Jurkat, Clone E6-1 (cell line): ENCODE data around the gene HMGCL. TPM values are rescaled to one million over a fixed set of nuclear protein-coding genes. Genes with fewer than 3 reads are reported as not detected.
"Not testable (repeated sequence)": the region's sequence is repeated elsewhere in the genome, so short reads cannot be mapped to it uniquely, and the experiment has no call there.

Experiments used
- DNase-seq: peaks from one replicate; pipeline ENCODE4 v3.0.0-alpha.2; 2011; ENCODE audit warnings: low read depth, low spot score
- H3K4me3 ChIP-seq: 2 replicates; pipeline ENCODE4 v1.5.1; 2011; ENCODE audit warnings: mild to moderate bottlenecking, low read length, control low read depth, moderate library complexity
- polyA plus RNA-seq: library from polyadenylated mRNA; unstranded; fragments of >200 nt; gene quantifications from one replicate; pipeline ENCODE4 v1.2.1, GENCODE V29; 2012; ENCODE audit warnings: missing spikeins; ENCODE audit not compliant: insufficient read length, insufficient read depth

The HMGCL gene
- polyA plus RNA-seq: 21.2 TPM

DNA sequence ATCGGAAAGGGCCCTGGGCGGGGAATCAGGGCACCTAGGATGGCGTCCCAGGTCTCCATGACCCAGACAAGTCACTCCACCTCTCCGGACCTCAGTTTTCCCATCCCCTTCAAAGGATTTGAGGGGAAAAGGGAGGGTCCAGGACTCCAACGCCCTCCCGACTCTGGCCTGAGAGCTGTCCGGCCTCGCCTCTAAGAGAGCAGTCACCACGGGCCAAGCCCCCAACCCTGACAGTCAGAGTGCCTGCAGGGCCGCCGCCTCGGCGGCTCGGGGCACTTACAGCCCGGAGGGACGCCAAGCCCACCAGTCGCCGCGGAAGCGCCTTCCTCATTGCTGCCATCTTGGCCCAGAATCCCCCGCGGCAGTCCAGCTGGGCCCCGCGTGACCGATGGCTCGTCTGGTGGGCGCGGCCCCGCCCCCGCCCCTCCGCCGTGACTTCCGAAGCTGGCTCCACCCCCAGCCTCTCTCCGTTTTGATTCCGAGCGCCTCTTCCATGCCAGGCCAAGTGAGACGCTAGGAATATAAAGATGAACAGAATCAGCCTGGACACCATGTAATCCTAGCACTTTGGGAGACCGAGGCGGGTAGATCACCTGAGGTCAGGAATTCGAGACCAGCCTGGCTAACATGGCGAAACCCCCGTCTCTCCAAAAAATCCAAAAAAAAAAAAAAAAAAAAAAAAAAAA, at the start of gene HMGCL:
HMGCL (minus strand) TSS at position 354 of the 686 bp plus-strand sequence; CDS start at position 340, 14 bp downstream.
- H3K4me3 ChIP-seq: peak within 1 kb of the TSS; percentile 96
- DNase-seq: peak; percentile 75

DNA sequence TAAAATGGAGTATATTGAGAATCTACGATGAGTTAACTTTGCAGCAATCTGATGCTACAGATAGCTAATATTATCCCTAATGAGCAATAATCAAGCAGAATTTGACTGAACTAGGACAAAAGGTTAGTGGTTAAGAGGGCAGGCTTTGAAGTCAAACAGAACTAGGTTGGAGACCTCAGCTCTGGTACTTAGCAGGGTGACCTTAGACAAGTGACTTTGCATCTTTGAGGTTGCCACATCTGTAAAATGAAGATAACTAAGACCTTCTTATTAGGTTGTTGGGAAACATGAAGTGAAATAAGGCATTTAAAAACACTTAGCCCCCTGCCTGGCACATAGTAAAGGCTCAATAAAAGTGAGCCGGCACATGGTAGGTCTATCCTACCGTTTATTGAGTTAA, 47.2 kb upstream of the HMGCL start:
- no peak for DNase-seq
- H3K4me3 ChIP-seq: no peak overlapping the region

DNA sequence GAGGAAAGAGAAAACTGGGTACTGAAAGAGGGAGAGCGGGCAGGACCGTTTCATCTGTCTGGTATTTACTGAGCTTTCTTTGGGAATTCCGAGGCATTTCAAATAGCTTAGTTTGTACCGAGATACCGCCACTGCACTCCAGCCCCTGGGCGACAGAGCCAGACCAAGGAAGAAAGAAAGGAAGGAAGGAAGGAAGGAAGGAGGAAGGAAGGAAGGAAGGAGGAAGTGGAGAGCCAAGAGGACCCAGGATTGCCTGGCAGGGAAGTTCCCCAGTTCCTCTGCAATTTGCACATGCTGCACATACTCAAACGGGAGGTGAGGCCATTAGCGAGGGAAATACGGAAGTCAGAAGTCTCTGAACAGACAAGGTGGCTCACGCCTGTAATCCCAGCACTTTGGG, 43.8 kb upstream of the HMGCL start:
- no peak for DNase-seq
- no peak overlapping the region for H3K4me3 ChIP-seq

DNA sequence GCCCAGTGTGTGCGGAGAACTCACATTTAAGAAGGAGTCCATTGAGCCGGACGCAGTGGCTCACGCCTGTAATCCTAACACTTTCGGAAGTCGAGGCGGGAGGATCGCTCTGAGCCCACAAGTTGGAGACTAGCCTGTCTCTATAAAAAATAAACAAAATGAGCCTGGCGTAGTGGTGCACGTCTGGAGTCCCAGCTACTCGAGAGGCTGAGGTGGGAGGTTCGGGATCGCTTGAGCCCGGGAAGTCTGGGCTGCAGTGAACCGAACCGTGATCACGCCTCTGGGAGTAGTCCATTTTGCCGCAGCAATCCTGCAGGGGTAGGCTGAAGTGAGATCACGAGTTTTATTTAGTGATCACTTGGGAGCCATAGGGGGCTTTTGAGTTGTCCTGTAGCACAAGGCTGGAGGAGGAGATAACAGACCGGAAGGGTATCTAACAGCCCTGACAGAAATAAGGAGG, 43.4 kb upstream of the HMGCL start:
- DNase-seq: no peak
- H3K4me3 ChIP-seq: peak overlapping the region; percentile 76

DNA sequence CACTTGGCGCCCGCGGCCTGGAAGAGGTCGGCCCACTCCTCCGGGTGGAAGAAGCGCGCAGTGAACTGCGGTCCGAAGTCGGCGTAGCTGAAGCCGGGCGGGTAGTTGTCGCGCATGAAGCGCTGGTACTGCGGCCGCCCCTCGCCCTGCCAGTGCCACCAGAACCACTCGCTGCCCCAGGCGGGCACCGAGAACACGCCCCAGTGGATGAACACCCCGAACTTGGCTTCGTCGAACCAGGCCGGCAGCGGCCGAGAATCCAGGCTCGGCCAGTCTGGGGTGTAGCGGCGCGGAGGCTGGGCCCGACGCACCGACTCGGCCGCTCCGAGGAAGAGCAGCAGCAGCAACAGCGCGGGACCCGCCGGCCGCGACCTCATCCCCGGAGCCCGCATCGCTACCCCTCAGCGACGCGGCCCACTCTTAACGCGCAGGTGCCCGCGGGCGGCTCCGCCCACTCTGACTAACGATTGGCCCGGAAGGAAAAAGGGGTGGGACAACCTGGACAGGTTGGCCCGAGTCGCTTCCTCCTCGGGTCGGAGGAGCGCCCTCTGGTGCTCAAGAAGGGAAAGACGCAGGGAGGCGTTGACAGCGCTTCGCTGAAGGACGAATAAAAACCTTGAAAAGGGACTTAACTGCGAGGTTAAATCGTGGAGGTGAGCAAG, 42.8 kb upstream of the HMGCL start, which contains the start of gene FUCA1:
FUCA1 (minus strand) TSS at position 396 of the 662 bp plus-strand sequence; CDS start at position 392, 4 bp downstream.
- DNase-seq: peak; percentile 92
- H3K4me3 ChIP-seq: peak within 1 kb of the TSS; percentile 76

DNA sequence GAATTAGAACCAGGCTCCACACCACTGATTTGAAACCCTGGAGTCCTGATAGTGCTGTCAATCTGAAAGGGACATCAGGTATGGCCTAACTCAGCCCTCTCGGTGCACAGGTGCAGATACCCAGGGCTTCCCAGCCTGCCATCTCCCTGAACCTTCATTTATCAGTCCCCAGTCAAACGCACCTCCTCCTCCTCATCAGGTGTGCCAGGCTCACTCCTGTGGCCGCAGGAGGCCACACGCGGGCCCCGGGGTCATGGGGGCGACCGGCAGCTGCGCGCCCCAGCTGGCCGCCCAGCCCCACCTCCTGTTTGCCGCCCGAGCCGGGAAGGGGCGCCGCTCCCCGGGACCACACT, 42.3 kb upstream of the HMGCL start:
- peak overlapping the region; percentile 76 for H3K4me3 ChIP-seq
- no peak for DNase-seq

DNA sequence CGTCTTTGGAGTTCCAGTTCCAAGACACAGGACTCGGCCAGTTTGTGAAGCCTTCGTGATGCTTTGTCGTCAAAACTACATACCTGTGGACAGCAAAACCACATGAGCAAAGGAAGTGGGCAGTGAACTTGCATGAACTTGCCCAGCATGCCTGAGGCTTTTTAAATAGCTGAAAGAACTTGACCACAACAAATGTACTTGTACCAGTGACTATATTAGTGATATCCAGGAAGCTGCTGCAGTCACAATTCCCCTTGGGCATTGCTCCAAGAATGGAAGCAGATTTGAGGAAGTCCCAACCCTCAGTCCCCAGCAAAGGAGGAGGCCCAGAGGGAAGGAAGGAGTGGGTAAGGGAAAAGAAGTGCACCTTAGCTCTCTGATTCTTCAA, 40.3 kb upstream of the HMGCL start:
- H3K4me3 ChIP-seq: no peak overlapping the region
- DNase-seq: no peak

DNA sequence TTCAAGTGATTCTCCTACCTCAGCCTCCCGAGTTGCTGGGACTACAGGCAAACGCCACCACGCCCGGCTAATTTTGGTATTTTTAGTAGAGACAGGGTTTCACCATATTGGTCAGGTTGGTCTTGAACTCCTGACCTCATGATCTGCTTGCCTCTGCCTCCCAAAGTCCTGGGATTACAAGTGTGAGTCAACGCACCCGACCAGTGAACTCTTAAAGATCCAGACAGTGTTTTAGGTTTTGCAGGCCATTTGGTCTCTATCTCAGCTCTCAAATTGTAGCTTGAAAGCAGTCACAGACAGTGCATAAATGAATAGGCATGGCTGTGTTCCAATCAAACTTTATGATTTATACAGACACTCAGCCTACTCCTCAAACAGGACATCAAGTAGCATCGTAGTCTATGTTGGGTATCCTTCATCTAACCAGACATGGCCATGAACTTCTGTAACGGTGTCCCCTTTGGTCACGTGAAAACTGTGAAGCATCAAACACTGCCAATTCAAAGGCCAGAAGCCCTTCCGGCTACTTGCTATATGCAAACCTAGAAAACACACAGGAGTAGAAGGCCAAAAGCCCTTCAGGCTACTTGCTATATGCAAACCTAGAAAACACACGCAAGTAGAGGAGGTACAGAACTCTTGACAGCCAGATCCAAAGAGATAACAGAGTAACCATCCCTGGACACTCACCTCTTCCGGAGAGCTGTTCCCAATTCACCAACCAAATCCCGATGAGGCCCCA, 39.7 kb upstream of the HMGCL start:
- H3K4me3 ChIP-seq: no peak overlapping the region
- DNase-seq: no peak

DNA sequence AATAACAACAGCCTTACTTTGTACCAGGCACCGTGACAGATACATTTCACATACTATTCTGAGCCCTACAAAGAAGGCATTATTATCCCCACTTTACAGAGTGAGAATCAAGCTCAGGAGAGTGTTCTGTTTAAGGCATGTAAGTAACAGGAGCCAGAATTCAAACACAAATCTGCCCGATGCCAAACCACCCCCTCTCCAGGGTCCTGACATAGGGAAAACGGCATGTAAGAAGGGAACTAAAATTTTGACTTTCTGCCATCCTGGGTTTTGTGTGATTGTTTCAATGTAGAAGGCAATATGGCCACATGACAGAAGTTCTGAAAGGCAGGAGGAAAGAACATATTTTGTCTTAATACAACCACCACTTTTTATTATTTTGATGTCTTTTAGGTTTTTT, 37.4 kb upstream of the HMGCL start:
- DNase-seq: no peak
- no peak overlapping the region for H3K4me3 ChIP-seq

DNA sequence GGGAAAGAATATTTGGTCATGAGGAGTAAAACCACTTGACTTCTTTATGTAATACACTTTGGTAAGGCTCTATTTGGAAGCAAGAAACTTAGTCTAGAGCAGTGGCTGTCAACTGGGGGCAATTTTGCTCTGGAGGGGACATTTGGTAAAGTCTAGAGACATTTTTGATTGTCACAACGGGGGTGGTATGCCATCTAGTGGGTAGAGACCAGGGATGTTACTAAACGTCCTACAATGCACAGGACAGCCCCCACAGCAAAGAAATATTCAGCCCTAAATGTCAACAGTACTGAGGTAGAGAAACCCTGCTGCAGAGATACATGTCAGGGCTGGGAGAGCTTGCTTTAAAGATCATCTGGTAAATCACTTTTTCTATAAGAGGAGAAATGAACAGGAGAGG, 29.3 kb upstream of the HMGCL start:
- DNase-seq: peak; percentile 17
- H3K4me3 ChIP-seq: no peak overlapping the region

DNA sequence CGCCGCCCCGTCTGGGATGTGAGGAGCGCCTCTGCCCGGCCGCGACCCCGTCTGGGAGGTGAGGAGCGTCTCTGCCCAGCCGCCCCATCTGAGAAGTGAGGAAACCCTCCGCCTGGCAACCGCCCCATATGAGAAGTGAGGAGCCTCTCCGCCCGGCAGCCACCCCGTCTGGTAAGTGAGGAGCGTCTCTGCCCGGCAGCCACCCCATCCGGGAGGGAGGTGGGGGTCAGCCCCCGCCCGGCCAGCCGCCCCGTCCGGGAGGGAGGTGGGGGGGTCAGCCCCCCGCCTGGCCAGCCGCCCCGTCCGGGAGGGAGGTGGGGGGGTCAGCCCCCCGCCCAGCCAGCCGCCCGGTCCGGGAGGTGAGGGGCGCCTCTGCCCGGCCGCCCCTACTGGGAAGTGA, 27.9 kb upstream of the HMGCL start:
- not testable (repeated sequence) for DNase-seq, H3K4me3 ChIP-seq

DNA sequence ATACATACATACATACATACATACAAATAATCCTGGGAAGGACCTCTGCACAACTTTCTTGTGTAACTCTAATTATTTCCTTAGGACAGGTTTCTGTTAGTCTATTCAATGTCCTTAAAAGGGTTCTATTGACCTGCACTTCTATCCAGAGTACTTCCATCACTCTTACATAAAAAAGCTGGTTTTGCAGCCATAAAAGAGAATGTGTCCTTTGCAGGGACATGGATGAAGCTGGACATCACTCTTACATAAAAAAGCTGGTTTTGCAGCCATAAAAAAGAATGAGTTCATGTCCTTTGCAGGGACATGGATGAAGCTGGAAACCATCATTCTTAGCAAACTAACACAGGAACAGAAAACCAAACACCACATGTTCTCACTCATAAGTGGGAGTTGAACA, 26.2 kb upstream of the HMGCL start:
- DNase-seq, H3K4me3 ChIP-seq: not testable (repeated sequence)

DNA sequence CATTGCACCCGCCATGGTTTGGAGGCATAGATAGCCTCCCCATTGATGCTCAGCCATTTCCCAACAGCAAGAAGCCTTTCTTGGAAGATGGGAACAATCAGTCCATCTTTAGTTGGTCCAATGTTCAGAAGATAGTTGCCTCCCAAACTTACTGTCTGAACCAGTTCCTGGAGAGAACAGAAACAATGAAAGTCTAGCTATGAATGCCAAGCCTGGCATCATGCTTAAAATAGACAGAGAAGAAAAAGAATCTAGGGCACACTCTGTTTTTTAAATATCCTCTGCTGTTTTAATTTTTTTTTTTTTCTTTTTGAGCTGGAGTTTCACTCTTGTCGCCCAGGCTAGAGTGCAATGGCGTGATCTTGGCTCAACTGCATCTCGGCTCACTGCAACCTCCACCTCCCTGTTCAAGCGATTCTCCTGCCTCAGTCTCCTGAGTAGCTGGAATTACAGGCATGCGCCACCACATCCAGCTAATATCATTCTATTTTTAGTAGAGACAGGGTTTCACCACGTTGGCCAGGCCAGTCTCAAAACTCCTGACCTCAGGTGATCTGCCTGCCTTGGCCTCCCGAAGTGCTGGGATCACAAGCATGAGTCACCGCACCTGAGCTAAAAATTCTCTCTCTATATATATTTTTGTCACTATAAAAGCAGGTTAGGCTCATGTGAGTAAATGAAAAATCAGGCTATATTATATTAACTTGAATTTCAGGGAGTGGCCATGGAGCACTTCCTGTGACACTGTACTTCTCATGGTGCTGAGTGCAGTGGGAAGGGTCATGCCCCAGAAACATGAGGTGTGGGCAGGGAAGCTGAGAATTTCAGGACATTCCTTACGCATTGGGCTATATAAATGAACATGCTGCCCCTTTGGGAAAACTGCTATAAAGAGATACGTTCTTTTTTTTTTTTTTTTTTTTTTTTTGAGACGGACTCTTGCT, 23.7 kb upstream of the HMGCL start:
- DNase-seq: no peak
- no peak overlapping the region for H3K4me3 ChIP-seq

DNA sequence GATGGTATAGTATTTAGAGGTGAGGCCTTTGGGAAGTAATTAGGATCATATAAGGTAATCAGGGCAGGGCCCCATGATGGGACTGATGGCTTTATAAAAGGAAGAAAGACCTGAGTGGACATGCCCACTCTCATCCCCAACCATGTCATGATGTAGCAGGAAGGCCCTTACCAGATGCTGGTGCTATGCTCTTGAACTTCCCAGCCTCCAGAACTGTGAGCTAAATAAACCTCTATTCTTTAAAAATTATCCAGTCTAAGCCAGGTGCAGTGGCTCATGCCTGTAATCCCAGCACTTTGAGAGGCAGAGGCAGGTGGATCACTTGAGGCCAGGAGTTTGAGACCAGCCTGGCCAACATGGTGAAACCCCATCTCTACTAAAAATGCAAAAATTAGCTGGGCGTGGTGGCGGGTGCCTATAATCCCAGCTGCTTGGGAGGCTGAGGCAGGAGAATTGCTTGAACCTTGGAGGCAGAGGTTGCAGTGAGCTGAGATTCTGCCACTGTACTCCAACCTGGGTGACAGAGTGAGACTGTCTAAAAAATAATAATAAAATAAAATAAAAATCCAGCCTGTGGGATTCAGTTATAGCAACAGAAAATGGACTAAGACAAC, 22.4 kb upstream of the HMGCL start:
- not testable (repeated sequence) for DNase-seq, H3K4me3 ChIP-seq

DNA sequence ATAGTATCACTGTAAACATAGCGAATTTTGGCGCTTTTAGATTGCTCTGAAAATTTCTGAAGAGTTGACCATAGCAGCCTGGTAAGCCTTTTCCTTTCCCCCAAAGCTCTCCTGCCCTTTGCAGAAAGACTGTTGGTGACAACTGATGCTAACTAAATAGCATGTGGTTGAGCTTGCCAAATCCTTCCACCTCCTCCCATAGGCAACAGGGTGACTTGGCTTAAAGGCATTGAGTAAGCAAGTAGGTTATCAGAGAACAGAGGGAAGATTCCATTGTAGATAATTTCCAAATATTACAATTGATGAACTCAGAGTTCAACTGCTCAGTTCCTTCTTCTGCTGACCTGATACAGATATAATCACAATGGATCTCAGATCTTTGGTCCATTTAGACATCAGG, 19.9 kb upstream of the HMGCL start:
- H3K4me3 ChIP-seq: no peak overlapping the region
- no peak for DNase-seq

DNA sequence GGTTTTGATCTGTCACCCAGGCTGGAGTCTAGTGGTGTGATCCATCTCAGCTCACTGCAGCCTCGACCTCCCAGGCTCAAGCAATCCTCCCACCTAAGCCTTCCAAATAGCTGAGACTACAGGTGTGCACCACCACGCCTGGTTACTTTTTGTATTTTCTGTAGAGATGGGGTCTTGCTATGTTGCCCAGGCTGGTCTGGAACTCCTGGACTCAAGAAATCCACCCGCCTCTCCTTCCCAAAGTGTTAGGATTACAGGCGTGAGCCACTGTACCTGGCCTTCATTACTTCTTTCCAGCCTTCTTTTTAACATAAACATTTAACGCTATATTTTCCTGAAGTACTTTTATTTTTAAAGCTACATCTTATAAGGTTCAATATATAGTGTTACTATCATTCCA, 18.4 kb upstream of the HMGCL start:
- no peak overlapping the region for H3K4me3 ChIP-seq
- no peak for DNase-seq

DNA sequence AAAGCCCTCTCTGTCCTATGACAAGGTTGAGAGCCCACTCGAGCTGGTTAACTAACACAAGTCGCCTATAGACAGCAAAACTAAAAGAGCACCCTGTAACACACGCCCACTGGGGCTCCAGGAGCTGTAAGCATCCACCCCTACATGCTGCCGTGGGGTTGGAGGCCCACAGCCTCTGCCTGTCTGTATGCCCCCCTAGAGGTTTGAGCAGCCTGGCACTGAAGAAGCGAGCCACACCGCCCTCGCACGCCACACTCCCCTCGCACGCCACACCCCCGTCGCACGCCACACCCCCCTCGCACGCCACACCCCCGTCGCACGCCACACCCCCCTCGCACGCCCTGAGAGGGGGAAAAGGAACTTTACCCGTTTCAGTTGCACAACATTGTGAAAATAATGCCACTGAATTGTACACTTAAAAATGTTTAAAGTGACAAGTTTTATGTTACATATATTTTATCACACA, 13.2 kb upstream of the HMGCL start:
- peak overlapping the region; percentile 39 for H3K4me3 ChIP-seq

DNA sequence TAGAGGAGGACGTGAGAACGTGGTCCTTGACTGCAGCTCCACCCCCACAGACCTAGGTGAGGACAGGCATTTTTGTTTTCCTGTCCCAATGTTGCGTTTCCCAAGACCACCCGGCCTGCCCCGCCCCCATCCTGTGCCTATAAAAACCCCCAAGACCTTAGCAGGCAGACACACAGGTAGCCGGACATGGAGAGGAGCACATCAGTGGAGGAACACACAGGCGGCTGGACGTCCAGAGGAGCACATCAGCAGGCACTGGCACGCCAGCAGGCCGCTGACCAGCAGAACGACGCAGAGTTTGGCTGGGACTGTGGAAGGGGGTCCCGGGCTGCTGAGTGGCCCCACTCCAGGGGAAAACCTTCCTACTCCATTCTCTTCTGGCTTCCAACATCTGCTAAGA, 12.7 kb upstream of the HMGCL start:
- H3K4me3 ChIP-seq: peak overlapping the region; percentile 36
- no peak for DNase-seq

More for the DNA sequence above, 13.2 kb upstream of the HMGCL start:
- DNase-seq: peak; percentile 70
